Mononuclear cell (primary cell): ENCODE data around the gene RASAL3. TPM values are rescaled to one million over a fixed set of nuclear protein-coding genes. Genes with fewer than 3 reads are reported as not detected.

Source experiments
- H3K27me3 ChIP-seq: 2 replicates; pipeline ENCODE4 v1.6.0; 2011; ENCODE audit warnings: low read length, control low read depth; ENCODE audit not compliant: insufficient read depth
- H3K4me1 ChIP-seq: 2 replicates; pipeline ENCODE4 v1.5.1; 2011; ENCODE audit warnings: mild to moderate bottlenecking, low read length, control low read depth; ENCODE audit not compliant: insufficient read depth
- H3K4me3 ChIP-seq: 2 replicates; pipeline ENCODE4 v1.5.1; 2011; ENCODE audit warnings: mild to moderate bottlenecking, low read length, moderate library complexity
- H3K9me3 ChIP-seq: 2 replicates; pipeline ENCODE4 v1.5.1; 2011; ENCODE audit warnings: low read depth, mild to moderate bottlenecking, control low read depth, low read length
- total RNA-seq: library from RNA; depleted of rRNA; stranded (reverse); fragments of >200 nt; gene quantifications from one replicate; pipeline ENCODE4 v1.2.3, GENCODE V29; 2012

The RASAL3 gene
- total RNA-seq, 1 donor, result 31.3 TPM

GRCh38 chr19:15403151-15403531, 61.2 kb downstream of the RASAL3 start:
- Histone ChIP-seq H3K9me3 (no peaks in the 10 kb centered on the region), H3K27me3 (no peaks in the 10 kb centered on the region), H3K4me3 (no peak overlapping the region), H3K4me1 (peaks cover 3% of the 10 kb centered on the region)

- Histone ChIP-seq H3K4me1 (peaks cover 3% of the 10 kb centered on the region), H3K27me3 (no peaks in the 10 kb centered on the region), H3K4me3 (no peak overlapping the region), H3K9me3 (no peaks in the 10 kb centered on the region)
These were observed 61.8 kb downstream of the RASAL3 start for GRCh38 chr19:15402411-15403150.

Other genes with a start within 250 kb of the RASAL3 start
- 0.10 TPM for gene EPHX3, start 232.1 kb downstream of the RASAL3 start, total RNA-seq
- 29.3 TPM for gene BRD4, start 132.0 kb downstream of the RASAL3 start, total RNA-seq
- gene AKAP8, start 84.8 kb downstream of the RASAL3 start, total RNA-seq, result 57.5 TPM
- 76.9 TPM for gene AKAP8L, start 45.6 kb downstream of the RASAL3 start, total RNA-seq
- 3.6 TPM for gene WIZ, start 14.6 kb downstream of the RASAL3 start, total RNA-seq
- not detected for gene PGLYRP2, start 15.0 kb upstream of the RASAL3 start, total RNA-seq
- gene CYP4F22, start 44.0 kb upstream of the RASAL3 start, total RNA-seq, result 0.21 TPM
- under 0.01 TPM for gene CYP4F8, start 150.7 kb upstream of the RASAL3 start, total RNA-seq
- gene CYP4F3, start 176.4 kb upstream of the RASAL3 start, total RNA-seq, result 0.52 TPM
- 0.42 TPM for gene CYP4F12, start 208.5 kb upstream of the RASAL3 start, total RNA-seq